Suprapubic skin (tissue), 4 donors: ENCODE results near the gene COPS3. TPM values are rescaled to one million over a fixed set of nuclear protein-coding genes. Genes with fewer than 3 reads are reported as not detected.

Experiments used
- DNase-seq, 2 donors: peaks; one replicate each; pipeline ENCODE4 v3.0.0-alpha.2; 2019; ENCODE audit warnings: low spot score in 2 of 2
- H3K27ac ChIP-seq: fragments of 200-600 bp; sonication (generic); one replicate; pipeline ENCODE4 v1.5.1; 2019
- H3K27me3 ChIP-seq: fragments of 200-600 bp; sonication (generic); one replicate; pipeline ENCODE4 v1.5.1; 2019
- H3K36me3 ChIP-seq: fragments of 200-600 bp; sonication (generic); one replicate; pipeline ENCODE4 v1.5.1; 2019
- H3K4me1 ChIP-seq: fragments of 200-600 bp; sonication (generic); one replicate; pipeline ENCODE4 v1.5.1; 2019
- H3K4me3 ChIP-seq: fragments of 200-600 bp; sonication (generic); one replicate; pipeline ENCODE4 v1.5.1; 2019; ENCODE audit warnings: mild to moderate bottlenecking
- H3K9me3 ChIP-seq: fragments of 200-600 bp; sonication (generic); one replicate; pipeline ENCODE4 v1.5.1; 2019
- EP300 ChIP-seq: sonication (generic); formaldehyde crosslinking; IDR thresholded peaks from one replicate; pipeline ENCODE4 v1.6.1; 2017; ENCODE audit warnings: antibody characterized with exemption
- POLR2A ChIP-seq, 2 donors: fragments of 450-650 bp; IDR thresholded peaks; one replicate each; pipeline ENCODE4 v1.6.1; 2017; ENCODE audit warnings: antibody characterized with exemption in 2 of 2, mild to moderate bottlenecking in 2 of 2, moderate library complexity in 2 of 2
- POLR2AphosphoS5 ChIP-seq, 3 donors: sonication (generic); formaldehyde crosslinking; IDR thresholded peaks; one replicate each; pipeline ENCODE4 v1.6.1; 2017; ENCODE audit warnings: antibody characterized with exemption in 3 of 3
- WGBS: methylation state at CpG from one replicate; pipeline ENCODE4 v1.1.5; 2018; 5-methylcytosine and 5-hydroxymethylcytosine counted together
- total RNA-seq, 4 donors: library from RNA; depleted of rRNA; stranded (reverse); fragments of >200 nt; gene quantifications; one replicate each; pipeline ENCODE4 v1.1.0, GENCODE V29; 2016
- TF ChIP-seq, protein P1 (sequence below), 2 donors: fragments of 200-600 bp in 1 of 2; fragments of 450-650 bp in 1 of 2; sonication (generic) in 1 of 2; IDR thresholded peaks; one replicate each; pipeline ENCODE4 v1.5.1; 2016 to 2019; ENCODE audit warnings: antibody characterized with exemption in 2 of 2, mild to moderate bottlenecking in 1 of 2, moderate library complexity in 1 of 2

The COPS3 gene
- total RNA-seq, 4 donors from 2014 or later, result 55.0 to 77.3 (median 59.4) TPM

DNA sequence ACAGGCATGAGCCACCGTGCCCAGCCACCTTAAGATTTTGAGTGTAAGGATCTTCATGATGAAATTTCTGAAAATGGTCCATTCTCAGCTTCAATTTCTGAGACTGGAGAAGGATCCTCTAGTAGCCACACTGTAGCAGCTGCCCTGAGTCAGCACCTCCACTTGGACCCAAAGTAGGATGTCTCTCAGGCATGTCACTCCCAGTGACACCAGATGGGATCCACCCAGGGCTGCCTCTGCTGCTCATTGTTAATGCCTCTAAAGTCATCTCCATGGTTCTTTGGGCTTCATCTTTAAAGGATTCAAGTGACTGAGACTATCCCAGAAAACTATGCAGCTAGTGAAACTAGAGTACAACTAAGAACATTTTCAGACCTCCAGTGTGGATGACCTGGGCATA is 82.8 kb downstream of the COPS3 start:
- no peak for TF ChIP-seq POLR2AphosphoS5 (IDR thresholded peaks at IDR 0.05)
- TF ChIP-seq, protein P1, sequence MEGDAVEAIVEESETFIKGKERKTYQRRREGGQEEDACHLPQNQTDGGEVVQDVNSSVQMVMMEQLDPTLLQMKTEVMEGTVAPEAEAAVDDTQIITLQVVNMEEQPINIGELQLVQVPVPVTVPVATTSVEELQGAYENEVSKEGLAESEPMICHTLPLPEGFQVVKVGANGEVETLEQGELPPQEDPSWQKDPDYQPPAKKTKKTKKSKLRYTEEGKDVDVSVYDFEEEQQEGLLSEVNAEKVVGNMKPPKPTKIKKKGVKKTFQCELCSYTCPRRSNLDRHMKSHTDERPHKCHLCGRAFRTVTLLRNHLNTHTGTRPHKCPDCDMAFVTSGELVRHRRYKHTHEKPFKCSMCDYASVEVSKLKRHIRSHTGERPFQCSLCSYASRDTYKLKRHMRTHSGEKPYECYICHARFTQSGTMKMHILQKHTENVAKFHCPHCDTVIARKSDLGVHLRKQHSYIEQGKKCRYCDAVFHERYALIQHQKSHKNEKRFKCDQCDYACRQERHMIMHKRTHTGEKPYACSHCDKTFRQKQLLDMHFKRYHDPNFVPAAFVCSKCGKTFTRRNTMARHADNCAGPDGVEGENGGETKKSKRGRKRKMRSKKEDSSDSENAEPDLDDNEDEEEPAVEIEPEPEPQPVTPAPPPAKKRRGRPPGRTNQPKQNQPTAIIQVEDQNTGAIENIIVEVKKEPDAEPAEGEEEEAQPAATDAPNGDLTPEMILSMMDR (IDR thresholded peaks at IDR 0.05), result no peak
- no peak for TF ChIP-seq POLR2A (IDR thresholded peaks at IDR 0.05)
- no peak for TF ChIP-seq EP300
- DNase-seq, result no peak
- H3K4me3 ChIP-seq, result no peak overlapping the region
- peaks cover 6% of the 10 kb centered on the region for H3K4me1 ChIP-seq
- no peaks in the 10 kb centered on the region for H3K27me3 ChIP-seq
- WGBS, result 100% methylated on average over 1 of the region's 1 CpG
- no peaks in the 10 kb centered on the region for H3K9me3 ChIP-seq
- H3K36me3 ChIP-seq, result no peaks in the 10 kb centered on the region
- H3K27ac ChIP-seq, result no peak overlapping the region

GRCh38 chr17:17196776-17197175 is 84.3 kb downstream of the COPS3 start:
- no peak for TF ChIP-seq POLR2AphosphoS5 (IDR thresholded peaks at IDR 0.05)
- TF ChIP-seq EP300, result no peak
- no peak for TF ChIP-seq POLR2A (IDR thresholded peaks at IDR 0.05)
- TF ChIP-seq, protein P1 (IDR thresholded peaks at IDR 0.05), result no peak
- H3K27ac ChIP-seq, result no peak overlapping the region
- no peaks in the 10 kb centered on the region for H3K9me3 ChIP-seq
- H3K36me3 ChIP-seq, result no peaks in the 10 kb centered on the region
- H3K4me3 ChIP-seq, result no peak overlapping the region
- H3K4me1 ChIP-seq, result peaks cover 5% of the 10 kb centered on the region
- DNase-seq, result no peak
- H3K27me3 ChIP-seq, result no peaks in the 10 kb centered on the region

Other genes with a start within 250 kb of the COPS3 start
- gene MPRIP, start 238.8 kb downstream of the COPS3 start, total RNA-seq, result 100 to 1,000 TPM; 122 to 207 (median 145) TPM
- gene PLD6, start 74.9 kb downstream of the COPS3 start, total RNA-seq, result 1 to 10 TPM; 3.3 to 9.1 (median 5.2) TPM
- 100 to 1,000 TPM in 1 of 4 donors, 10 to 100 TPM in 3; 28.4 to 143 (median 49.2) TPM for gene FLCN, start 44.1 kb downstream of the COPS3 start, total RNA-seq
- gene NT5M, start 22.1 kb upstream of the COPS3 start, total RNA-seq, result 1 to 10 TPM; 1.2 to 4.6 (median 1.9) TPM
- 10 to 100 TPM; 14.6 to 22.6 (median 17.4) TPM for gene MED9, start 195.8 kb upstream of the COPS3 start, total RNA-seq
- gene RASD1, start 215.1 kb upstream of the COPS3 start, total RNA-seq, result 10 to 100 TPM; 11.7 to 31.1 (median 21.5) TPM